Breast epithelium (tissue), 4 donors: Measurements from ENCODE around the gene TAS2R7. TPM values are rescaled to one million over a fixed set of nuclear protein-coding genes. Genes with fewer than 3 reads are reported as not detected.
"Not testable (repeated sequence)": the region's sequence is repeated elsewhere in the genome, so short reads cannot be mapped to it uniquely, and the experiment has no call there.

Experiments
- DNase-seq, 2 donors: peaks; one replicate each; pipeline ENCODE4 v3.0.0-alpha.2; 2019; ENCODE audit warnings: low spot score in 2 of 2
- H3K27ac ChIP-seq, 2 donors: fragments of 200-600 bp; sonication (generic) in 1 of 2; one replicate each; pipeline ENCODE4 v1.5.1; 2016 to 2019; ENCODE audit warnings: mild to moderate bottlenecking in 1 of 2
- H3K27me3 ChIP-seq, 2 donors: fragments of 200-600 bp; sonication (generic) in 1 of 2; one replicate each; pipeline versions ENCODE4 v1.5.1 to v1.6.0; 2017 to 2019; ENCODE audit warnings: control low read depth in 1 of 2, mild to moderate bottlenecking in 1 of 2
- H3K36me3 ChIP-seq: fragments of 200-600 bp; one replicate; pipeline ENCODE4 v1.5.1; 2019
- H3K4me1 ChIP-seq, 2 donors: fragments of 200-600 bp; sonication (generic); one replicate each; pipeline ENCODE4 v1.5.1; 2016 to 2019; ENCODE audit warnings: control low read depth in 1 of 2
- H3K4me3 ChIP-seq, 3 donors: fragments of 200-600 bp; sonication (generic); 1 replicate in 2 of 3; 2 replicates in 1 of 3; pipeline ENCODE4 v1.5.1; 2016 to 2019; ENCODE audit warnings: mild to moderate bottlenecking in 3 of 3, moderate library complexity in 2 of 3
- H3K9me3 ChIP-seq, 2 donors: fragments of 200-600 bp; sonication (generic) in 1 of 2; one replicate each; pipeline ENCODE4 v1.5.1; 2016 to 2019; ENCODE audit warnings: control low read depth in 1 of 2
- POLR2A ChIP-seq: fragments of 450-650 bp; IDR thresholded peaks from one replicate; pipeline ENCODE4 v1.6.1; 2016; ENCODE audit warnings: antibody characterized with exemption, mild to moderate bottlenecking, moderate library complexity
- POLR2AphosphoS5 ChIP-seq, 3 donors: sonication (generic); formaldehyde crosslinking; IDR thresholded peaks; one replicate each; pipeline ENCODE4 v1.6.1; 2017; ENCODE audit warnings: antibody characterized with exemption in 3 of 3
- intact Hi-C: fragments of 100-400 bp; cut with DNase I; formaldehyde crosslinking; loops from one replicate; pipeline ENCODE4 v1.15.1; 2023; ENCODE audit warnings: low total_unique reads
- total RNA-seq, 3 donors: library from RNA; depleted of rRNA; stranded (reverse); fragments of >200 nt; gene quantifications; one replicate each; pipeline ENCODE4 v1.1.0, GENCODE V29; 2016
- TF ChIP-seq, protein P1 (sequence below), 3 donors: fragments of 450-650 bp; IDR thresholded peaks; one replicate each; pipeline ENCODE4 v1.5.1; 2016 to 2017; ENCODE audit warnings: antibody characterized with exemption in 3 of 3, mild to moderate bottlenecking in 3 of 3, moderate library complexity in 3 of 3

Gene TAS2R7
- total RNA-seq, 3 donors from 2014 or later: not detected

DNA sequence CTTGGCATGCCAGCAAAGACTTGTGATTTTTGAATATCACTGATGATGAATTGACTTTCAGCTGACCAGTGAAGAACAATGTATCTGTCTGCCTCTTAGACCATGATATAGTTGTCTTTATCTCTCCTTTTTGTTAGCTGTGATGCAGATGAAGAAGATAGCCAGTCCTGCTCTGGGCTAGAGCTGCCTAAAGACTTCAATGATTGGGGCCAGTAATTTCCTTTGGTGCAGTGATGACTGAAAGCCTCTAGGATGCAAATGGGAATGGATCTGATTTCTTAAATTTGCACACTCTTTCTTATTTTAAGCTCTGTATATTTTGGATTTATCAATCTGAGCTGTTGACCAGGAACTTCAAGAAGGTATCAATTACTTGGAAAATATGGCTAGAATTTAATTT is 7.6 kb upstream of the TAS2R7 start, which contains the start of gene TAS2R9:
Gene TAS2R9, minus strand, starts transcription at position 101 of the 400 bp plus-strand sequence. Its CDS starts 93 bp downstream, at position 8.
- Histone ChIP-seq H3K9me3 (no peaks in the 10 kb centered on the region), H3K27me3 (no peaks in the 10 kb centered on the region), H3K27ac (no peak within 1 kb of the TSS), H3K4me3 (no peak within 1 kb of the TSS), H3K36me3 (no peaks in the 10 kb centered on the region), H3K4me1 (no peaks in the 10 kb centered on the region)
- TF ChIP-seq, protein P1, sequence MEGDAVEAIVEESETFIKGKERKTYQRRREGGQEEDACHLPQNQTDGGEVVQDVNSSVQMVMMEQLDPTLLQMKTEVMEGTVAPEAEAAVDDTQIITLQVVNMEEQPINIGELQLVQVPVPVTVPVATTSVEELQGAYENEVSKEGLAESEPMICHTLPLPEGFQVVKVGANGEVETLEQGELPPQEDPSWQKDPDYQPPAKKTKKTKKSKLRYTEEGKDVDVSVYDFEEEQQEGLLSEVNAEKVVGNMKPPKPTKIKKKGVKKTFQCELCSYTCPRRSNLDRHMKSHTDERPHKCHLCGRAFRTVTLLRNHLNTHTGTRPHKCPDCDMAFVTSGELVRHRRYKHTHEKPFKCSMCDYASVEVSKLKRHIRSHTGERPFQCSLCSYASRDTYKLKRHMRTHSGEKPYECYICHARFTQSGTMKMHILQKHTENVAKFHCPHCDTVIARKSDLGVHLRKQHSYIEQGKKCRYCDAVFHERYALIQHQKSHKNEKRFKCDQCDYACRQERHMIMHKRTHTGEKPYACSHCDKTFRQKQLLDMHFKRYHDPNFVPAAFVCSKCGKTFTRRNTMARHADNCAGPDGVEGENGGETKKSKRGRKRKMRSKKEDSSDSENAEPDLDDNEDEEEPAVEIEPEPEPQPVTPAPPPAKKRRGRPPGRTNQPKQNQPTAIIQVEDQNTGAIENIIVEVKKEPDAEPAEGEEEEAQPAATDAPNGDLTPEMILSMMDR (IDR thresholded peaks at IDR 0.05): no peak
- TF ChIP-seq POLR2A (no peak), POLR2AphosphoS5 (IDR thresholded peaks at IDR 0.05) (no peak)
- no peak for DNase-seq
- intact Hi-C loops: no loop called here

DNA sequence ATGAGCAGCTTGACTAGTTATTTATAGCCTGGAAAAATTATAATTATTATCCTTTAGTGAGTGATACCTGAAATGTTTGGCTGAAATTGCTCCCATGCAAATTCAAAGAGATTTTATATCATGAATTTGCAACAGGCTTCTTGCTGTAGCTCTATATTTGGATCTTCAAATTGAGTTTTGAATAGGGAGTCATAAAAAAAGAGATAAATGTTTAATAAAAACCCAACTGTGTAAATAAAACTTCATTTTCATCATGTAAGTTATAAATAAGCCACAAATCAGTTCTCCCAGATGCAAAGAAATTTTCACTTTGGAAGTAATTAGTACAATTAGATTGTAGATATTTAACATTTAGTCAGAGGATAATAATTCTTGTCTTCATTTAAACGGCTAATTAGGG is 4.8 kb upstream of the TAS2R7 start, which contains the start of gene TAS2R8:
Gene TAS2R8, minus strand, starts transcription at position 101 of the 400 bp plus-strand sequence. CDS start 306 bp downstream, outside the sequence.
- DNase-seq: no peak
- H3K27me3 ChIP-seq: no peaks in the 10 kb centered on the region

DNA sequence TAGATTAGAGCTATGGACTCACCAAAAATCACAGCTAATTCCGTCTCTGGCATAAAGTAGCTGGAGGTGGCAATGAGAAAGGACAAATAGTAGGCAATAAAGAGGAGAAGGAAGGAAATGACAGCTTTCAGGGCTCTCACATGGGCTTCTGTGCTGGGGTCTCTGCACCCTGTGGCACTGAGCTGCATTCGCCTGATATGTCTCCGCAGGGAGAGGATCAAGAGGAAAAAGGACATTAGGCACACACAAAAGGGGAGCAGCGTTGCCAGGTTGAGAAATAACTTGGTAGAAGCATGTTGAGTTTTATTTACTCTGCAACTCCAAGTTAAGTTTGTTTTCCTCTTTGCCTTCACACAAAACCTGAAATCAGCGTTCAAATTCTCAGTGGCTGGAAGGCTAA is 686 bp downstream of the TAS2R7 start:
- H3K9me3 ChIP-seq: no peaks in the 10 kb centered on the region
- H3K27me3 ChIP-seq: no peaks in the 10 kb centered on the region
- no peak overlapping the region for H3K27ac ChIP-seq
- no peaks in the 10 kb centered on the region for H3K4me1 ChIP-seq
- no peak for DNase-seq
- no peak overlapping the region for H3K4me3 ChIP-seq
- no peaks in the 10 kb centered on the region for H3K36me3 ChIP-seq
- intact Hi-C loops: no loop called here
- TF ChIP-seq, protein P1 (IDR thresholded peaks at IDR 0.05): no peak
- TF ChIP-seq POLR2AphosphoS5 (IDR thresholded peaks at IDR 0.05) (no peak), POLR2A (no peak)

More for the DNA sequence above, 4.8 kb upstream of the TAS2R7 start, which contains the start of gene TAS2R8:
- Histone ChIP-seq H3K9me3 (no peaks in the 10 kb centered on the region), H3K4me3 (no peak within 1 kb of the TSS), H3K27ac (no peak within 1 kb of the TSS), H3K4me1 (no peaks in the 10 kb centered on the region), H3K36me3 (no peaks in the 10 kb centered on the region)
- no peak for TF ChIP-seq POLR2AphosphoS5 (IDR thresholded peaks at IDR 0.05)
- TF ChIP-seq POLR2A: no peak
- TF ChIP-seq, protein P1 (IDR thresholded peaks at IDR 0.05): no peak
- intact Hi-C loops: no loop called here

DNA sequence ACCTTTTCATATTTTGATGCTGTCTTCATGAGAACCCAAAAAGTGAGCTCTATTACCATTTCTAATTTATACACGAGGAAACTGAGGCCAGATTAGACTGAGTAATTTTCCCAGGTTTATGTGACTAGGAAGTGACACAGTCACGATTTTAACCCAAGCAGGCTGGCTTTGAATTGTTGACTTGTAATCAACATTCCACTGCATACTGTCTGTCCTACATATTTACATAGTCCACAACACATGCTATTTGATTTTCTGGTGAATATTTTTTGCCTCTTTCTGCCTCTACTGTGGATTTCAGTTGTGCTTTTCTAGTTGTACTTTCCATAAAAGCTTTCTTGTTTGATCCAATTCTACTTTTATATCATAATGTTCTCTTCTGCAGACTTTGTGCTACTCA is 8.2 kb downstream of the TAS2R7 start:
- Histone ChIP-seq H3K27ac (no peak overlapping the region), H3K27me3 (no peaks in the 10 kb centered on the region), H3K36me3 (no peaks in the 10 kb centered on the region), H3K9me3 (no peaks in the 10 kb centered on the region), H3K4me3 (no peak overlapping the region), H3K4me1 (no peaks in the 10 kb centered on the region)
- intact Hi-C loops: no loop called here
- TF ChIP-seq POLR2AphosphoS5 (IDR thresholded peaks at IDR 0.05) (no peak), POLR2A (no peak)
- TF ChIP-seq, protein P1 (IDR thresholded peaks at IDR 0.05): no peak
- DNase-seq: no peak

DNA sequence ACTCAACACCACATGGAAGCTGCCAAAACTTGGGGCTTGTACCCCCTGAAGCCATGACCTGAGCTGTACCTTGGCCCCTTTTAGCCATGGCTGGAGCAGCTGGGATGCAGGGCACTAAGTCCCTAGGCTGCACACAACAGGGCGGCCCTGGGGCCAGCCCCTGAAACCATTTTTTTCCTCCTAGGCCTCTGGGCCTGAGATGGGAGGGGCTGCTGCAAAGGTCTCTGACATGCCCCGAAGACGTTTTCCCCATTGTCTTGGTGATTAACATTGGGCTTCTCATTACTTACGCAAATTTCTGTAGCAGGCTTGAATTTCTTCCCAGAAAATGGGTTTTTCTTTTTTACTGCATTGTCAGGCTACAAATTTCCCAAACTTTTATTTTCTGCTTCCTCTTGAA is 10.7 kb downstream of the TAS2R7 start:
- DNase-seq, H3K27ac ChIP-seq, H3K36me3 ChIP-seq, H3K27me3 ChIP-seq, H3K4me3 ChIP-seq, H3K9me3 ChIP-seq, H3K4me1 ChIP-seq, intact Hi-C loops: not testable (repeated sequence)

DNA sequence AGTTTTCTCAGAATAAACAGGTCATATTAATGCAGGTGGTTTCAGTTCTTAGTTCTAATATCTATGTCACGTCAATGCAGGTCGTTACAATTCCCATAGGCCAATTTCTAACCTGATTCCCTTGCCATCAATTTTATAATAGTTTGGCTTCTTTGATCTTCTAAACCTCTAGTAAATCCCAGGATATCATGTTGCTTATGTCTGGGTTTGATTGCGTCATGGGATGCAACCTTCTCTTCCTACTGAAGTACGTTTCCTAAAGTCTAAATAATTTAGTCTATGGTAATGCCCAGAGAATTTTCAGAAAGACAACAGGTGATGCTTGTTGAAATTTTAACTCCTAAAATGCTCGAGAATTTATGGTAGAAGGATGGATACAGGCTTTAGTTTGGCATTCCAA is 19.2 kb downstream of the TAS2R7 start:
- no peaks in the 10 kb centered on the region for H3K9me3 ChIP-seq
- no peak for TF ChIP-seq POLR2AphosphoS5 (IDR thresholded peaks at IDR 0.05)
- TF ChIP-seq, protein P1 (IDR thresholded peaks at IDR 0.05): no peak
- TF ChIP-seq POLR2A: no peak
- H3K4me3 ChIP-seq: no peak overlapping the region
- no peak for DNase-seq
- H3K4me1 ChIP-seq: no peaks in the 10 kb centered on the region
- intact Hi-C loops: no loop called here
- no peaks in the 10 kb centered on the region for H3K27me3 ChIP-seq
- H3K27ac ChIP-seq: no peak overlapping the region
- no peaks in the 10 kb centered on the region for H3K36me3 ChIP-seq
